Dermis blood vessel endothelial cell (primary cell): Measurements from ENCODE around the gene ROBO1. TPM values are rescaled to one million over a fixed set of nuclear protein-coding genes. Genes with fewer than 3 reads are reported as not detected.

Experiments used
- DNase-seq: peaks from one replicate; pipeline ENCODE4 v3.0.0; 2010
- total RNA-seq: library from RNA; depleted of rRNA; stranded (reverse); fragments of >200 nt; gene quantifications from 2 replicates; pipeline ENCODE4 v1.2.3, GENCODE V29; 2014

The ROBO1 gene
- total RNA-seq, 1 donor from 2014 or later = 1.0 TPM

DNA sequence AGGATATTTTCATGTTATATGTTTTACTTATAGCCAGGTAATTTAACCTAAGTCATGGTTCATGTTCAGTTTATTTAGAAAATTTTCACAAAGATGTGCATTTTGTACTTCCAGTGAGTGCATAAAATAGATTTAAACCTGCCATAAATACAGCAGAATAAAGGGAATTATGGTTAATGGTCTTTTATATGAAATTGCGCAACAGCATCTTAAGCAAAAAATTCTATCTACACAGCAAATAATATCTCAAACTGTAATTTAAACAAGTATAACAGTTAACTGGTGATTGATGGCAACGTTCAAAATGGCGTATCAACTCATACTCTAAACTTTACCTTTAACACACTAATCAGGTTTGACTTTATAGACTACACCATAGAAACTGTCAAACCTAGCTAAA lies 97.6 kb downstream of the ROBO1 start:
- no peak for DNase-seq

DNA sequence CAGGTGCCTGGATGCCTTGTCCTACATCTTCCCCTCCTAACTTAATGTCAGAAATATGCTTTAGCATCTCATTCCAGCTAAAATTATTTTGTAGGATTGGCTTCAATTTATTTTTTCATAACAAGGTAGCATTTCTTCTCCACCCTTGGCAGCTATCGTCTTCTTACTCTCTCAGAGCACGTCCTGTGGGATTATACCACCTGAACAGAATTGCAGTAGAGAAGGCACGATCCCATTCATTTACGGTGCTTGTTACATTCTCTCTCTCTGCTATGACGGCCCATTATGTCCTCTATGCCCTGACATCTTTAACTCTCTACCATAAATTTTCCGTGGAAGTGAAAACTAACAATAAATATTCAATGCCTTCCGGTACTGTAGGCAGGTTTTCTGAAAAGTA lies 103.3 kb downstream of the ROBO1 start:
- no peak for DNase-seq

DNA sequence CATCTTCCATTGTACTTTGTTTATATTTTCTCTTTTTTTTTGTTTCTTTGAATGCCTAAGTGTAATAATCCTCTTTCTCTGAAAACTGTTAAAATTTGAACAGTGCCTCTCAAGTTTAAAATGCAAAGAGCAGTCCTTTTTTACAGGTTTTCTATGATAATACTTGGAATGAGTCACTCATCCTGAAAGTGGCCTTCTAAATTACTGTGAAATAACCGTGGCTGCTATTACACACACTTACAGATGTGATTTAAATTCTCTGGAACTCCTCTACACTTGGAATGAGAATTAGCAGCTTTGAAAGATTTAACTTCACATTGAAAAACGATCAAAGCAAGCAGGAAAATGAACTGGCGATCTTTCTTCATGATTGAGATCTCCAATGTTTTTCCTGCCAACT lies 105.9 kb downstream of the ROBO1 start:
- peak; percentile 14 for DNase-seq

DNA sequence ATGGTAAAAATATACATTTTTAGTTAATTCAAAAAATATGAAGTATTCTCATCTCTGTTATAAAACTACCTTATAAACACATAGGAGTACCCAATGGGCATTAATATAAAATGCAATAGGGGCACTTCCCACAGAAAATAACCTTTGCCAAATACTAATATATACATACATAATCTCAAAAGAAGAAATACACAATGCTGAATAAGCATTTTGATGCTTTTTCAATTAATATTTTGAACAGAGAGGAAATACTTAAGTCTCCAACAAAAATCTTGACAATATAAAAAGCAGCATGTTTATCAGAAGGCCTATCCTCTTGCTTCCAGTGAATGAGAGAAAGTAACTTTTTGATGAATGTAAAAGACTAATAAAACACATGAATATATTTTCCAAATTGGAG lies 110.7 kb downstream of the ROBO1 start:
- DNase-seq = no peak

DNA sequence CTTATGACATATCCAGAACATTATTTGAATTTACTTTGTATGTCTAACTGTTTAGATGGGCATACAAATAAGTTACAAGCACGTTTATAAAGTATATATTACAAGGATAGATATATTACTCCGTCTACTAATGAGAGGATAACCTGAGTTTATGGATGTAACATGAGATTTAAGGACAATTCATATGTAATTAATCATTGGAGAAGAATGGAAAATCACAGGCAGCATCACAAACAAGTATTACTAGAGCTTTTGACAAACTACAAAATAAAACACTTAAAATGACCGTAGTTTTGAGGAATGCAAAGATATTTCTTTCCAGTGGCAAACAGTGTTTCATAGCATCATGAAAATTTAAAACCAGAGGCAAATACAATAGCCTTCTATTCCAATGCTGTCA lies 113.8 kb downstream of the ROBO1 start:
- no peak for DNase-seq

DNA sequence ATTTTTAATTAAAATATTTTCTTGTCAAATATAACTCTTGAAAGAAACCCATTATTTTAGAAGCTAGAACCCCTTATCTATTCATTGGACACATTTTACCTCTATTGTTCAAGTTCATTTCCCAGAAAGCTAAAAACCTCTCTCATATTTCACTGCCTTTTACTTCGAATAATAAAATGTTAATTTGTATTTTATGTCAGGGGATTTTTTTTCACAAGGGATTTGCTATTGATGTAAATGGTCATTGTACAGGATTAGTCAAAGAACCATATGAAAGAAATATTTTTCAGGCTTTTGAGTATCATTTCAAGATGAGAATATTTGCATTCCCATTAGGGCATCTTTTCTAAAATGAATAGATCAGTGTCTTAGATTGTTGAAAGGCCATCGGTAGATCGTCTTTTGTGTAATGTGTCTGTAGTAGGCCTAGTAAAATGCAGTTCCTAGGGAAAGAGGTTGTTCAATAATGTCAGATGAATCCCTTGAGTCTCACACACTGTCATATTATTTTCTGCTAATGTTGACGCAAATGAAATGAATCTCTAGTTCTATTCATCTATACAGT lies 114.5 kb downstream of the ROBO1 start:
- DNase-seq = no peak

DNA sequence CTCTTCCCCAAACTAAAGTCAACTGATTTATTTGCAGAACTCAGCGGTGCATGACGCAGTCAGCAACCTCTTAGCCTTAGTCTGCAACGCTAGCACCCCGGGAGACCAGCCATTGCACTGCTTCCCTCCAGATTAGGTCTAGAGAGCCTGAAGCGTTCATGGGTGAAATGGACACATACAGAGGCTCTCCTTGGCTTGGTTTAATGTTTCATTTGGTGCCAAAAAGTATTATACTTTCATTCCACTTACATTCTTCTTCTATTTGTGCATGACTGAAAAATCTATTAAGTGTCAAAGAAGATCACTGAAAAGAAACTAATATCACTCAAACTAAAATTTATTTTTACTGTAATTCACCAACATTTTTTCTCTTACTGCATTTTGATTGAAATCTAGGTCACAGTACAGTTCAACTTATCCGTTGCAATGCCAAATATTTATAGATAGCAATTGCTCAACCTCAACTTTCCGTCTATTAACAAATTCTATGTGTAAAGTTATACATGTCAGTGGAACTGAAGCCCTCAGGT lies 116.2 kb downstream of the ROBO1 start:
- DNase-seq = no peak

DNA sequence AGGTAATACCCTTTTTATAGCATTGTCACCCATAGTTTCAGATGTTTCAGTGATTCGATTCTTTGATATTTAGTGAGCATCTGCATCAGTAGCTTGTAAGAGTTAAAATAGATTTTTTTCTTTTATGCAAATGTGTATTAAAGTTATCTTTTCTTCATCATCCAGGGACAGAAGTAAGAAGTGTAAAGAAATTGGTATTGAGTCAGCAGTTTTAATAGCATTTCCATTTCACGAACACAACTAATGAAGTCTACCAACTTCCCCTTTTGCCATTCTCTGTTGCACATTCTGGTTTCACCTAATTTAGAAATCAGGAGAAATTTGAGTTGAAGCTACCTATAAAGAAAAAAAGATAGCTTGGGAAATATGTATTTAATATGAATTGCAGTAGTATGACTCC lies 127.9 kb downstream of the ROBO1 start:
- no peak for DNase-seq

DNA sequence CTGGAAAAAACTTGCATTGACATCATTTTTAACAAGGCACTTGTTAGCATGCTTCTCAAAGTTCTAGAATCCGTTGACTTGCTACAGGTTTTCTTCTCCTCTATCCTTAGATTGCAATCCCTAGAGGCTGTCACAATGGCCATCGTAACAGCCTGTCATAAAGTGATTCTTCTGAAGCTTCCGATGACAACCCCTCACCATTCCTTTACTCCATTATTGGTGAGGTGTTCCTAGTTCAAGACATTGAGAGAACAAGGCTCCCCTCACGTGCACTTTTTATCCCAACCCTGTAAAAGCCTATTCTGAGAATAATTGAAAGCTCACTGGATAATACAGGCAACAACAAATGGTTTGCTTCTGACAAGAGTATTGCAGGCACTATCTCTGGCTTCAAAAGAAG lies 131.4 kb downstream of the ROBO1 start:
- no peak for DNase-seq

DNA sequence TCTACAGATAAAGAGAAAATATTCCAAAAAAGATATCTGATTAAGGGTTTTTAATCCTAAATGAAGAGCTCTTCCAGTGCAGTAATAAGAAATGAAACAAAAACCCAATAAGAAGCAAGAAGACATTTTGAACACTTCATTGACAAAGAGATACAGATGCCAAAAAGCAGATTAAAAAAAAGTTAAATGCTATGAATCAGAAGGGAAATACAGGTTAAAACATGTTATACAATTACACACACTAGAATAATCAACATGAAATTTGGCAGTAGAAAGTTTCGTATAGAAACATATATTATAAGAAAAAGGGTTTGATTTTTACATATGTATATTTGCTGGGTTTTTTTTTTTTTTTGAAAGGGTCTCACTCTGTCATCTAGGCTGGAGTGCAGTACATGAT lies 135.0 kb downstream of the ROBO1 start:
- DNase-seq = no peak

DNA sequence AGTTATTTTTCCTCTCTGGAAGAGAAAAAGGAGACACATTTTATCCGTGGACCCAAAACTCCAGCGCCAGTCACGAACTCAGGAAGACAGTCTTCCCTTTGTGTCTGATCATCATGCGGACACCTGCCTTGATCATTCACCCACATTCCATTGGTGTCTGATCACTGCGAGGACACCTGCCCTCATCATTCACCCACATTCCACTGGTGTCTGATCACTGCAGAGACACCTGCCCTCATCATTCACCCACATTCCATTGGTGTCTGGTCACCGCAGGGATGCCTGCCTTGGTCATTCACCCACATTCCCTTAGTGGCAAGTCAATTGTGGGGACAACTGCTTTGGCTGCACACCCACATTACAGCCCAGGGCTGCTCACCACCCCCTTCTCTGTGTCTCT lies 148.9 kb downstream of the ROBO1 start:
- no peak for DNase-seq

DNA sequence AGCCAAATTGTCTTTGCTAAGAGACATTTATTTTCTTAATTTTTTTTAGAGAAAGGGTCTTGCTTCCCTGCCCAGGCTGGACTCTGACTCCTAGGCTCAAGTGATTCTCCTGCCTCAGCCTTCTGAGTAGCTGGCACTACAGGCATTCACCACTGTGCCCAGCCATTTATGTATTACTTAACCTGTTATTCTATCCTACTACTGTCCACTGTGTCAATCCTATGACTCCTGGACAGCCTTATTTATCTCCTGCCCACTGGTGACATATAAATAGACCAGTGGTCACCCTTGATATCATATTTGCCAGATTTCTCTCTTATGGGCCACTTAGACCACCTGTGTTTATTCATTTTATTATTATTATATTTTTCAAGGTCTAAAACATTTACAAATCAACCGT lies 161.4 kb downstream of the ROBO1 start:
- no peak for DNase-seq

DNA sequence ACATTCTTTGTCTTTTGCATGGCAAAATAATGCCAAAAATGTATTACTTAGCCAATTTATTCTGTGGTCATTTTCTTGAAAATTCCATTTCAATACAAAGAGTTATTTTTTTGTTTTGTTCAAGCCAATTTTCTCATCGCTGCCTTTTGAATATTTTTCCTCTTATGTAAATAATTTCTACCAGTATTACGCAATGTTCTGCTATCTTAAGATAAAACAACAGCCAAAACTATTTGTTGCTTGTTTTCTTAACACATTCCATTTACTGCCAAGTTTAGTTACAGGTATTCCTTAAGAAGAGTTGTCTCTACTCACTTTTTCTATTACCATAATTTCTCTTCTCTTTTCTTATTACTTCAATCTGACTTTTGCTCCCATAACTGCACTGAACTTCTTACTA lies 163.1 kb downstream of the ROBO1 start:
- DNase-seq = no peak

DNA sequence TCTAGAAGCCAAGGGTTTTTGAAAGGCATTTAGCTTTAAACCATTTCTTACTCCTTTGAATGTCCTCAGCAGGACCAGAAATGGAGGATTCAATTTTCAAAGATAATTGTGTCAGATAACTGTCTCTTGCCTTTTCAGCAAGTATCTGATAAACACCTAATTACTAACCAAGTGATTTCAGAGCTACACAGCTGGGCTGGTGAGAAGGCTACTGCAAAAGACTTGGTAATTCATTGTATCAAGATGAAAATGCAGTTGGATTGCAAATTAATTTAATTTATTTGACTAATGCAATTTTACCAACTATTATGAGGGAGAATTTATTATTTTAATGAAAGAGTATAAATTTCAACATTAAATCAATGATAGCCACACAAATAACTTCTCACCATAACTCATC lies 165.4 kb downstream of the ROBO1 start:
- DNase-seq = no peak

DNA sequence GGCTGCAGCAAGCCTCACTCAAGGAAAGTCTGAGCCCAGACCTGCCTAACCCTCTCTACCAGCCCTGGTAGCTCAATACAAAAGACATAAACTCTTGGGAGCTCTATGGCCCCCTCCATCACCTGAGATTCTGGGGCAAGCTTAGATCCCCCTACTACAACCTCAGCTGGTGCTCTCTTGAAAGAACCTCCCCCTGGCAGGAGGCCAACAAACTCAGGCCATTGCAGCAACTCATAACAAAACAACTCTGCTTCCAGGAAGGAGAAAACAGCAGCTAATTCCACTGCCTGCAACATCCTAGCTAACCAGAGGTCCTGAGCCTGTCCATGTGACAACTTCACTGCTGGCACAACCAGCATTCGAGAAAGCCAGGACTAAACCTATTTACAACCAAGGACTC lies 169.2 kb downstream of the ROBO1 start:
- peak; percentile 71 for DNase-seq

DNA sequence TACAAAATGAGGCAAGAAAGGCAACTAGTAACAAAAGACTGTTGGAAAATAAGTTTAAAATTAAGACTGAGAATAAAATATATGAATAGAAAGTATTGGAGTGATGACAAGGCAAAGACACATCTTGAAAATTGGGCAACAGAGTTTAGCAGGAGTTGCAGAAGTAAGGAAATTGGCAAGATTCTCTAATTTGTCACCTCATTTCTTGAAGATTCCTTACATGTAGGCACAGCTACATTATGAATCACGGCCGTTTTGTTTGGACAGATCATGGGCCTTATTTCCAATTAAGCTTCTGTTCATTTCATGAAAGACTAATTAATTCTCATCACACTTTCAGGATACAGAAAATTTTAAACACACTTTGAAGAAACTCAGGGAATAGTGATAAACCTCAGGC lies 170.1 kb downstream of the ROBO1 start:
- no peak for DNase-seq

DNA sequence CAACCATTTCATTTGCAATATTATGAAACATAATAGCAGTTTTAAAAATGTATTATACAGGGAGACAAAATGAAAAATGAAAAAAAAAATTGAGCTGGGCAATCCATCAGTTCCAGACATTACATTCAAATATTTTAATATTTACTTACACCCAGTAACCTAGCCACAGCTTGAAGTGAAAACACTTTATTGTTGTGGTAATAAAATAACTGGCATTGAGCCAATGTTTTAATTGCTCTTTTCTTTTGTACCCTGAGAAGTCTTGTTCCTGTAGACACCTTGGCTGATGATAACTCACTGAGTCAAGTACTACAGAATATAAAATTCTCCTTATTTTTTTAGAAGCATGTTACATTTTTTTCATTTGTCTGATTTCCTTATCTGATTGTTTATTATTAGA lies 180.6 kb downstream of the ROBO1 start:
- peak; percentile 60 for DNase-seq

DNA sequence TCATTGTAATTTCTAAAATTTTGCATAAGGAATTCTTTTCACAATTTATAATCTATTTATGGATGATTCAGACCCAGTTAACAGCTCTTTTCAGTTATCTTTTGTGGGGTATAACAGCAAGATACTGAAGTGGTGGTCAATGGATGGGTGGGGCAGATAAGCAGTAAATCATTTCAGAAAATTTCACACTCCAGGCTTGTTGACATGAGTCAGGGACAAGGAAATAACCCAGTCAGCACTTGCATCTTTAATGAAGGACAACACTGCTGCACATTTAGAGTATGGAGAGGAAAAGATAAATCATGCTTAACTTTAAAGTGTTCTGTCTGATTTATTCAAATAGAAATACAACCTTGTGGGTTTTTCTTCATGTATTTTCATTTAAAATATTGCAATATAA lies 181.6 kb downstream of the ROBO1 start:
- no peak for DNase-seq

DNA sequence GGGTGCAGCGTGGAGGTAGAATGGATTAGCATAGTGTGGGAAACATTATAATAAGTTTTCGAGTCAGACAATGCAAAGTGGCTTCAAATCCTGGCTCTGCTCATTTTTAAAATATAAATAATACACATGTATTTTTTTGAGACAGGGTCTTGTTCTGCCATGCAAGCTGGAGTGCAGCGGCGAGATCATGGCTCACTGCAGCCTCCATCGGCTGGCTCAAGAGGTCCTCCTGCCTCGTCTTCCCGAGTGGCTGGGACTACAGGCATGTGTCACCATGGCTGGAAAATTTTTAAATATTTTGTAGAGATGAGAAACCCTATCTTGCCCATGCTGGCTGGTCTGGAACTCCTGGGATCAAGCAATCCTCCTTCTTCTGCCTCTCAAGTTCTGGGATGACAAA lies 194.9 kb downstream of the ROBO1 start:
- DNase-seq = no peak

DNA sequence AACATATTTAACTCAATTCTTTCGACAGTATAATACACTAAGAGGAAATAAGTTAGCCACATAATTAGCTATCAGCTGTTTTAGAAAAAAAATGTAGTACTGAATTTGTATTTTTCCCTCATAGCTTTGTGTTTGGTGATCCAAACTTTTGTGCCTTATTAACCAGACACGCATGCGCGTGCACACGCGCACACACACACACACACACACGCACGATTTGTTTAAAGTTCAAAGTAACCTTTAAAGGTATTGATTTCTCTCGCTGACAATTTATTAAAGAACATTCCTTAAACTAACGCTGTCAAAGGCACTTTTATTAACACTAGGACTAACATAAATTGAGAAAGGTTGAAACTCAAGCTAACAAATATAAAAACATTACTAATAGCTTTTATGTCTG lies 198.9 kb downstream of the ROBO1 start:
- no peak for DNase-seq

DNA sequence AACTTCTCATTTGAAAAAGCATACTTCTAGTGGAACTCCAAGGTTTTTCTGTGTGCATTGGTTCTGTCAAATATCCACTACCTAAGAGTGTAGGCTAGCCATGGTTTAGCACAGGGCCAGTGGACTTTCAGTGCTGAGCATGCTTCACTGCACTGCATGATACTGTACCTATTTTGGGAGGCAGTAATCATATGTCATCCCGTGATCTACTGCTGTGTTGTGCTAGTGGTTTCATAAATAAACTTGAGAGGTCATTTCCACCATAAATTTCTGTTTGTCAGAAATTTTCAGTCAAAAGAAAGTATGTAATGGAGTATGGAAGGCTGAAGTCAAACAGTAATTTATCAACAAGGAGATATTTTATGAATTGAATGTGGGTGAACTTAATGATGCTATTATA lies 203.6 kb downstream of the ROBO1 start:
- no peak for DNase-seq

DNA sequence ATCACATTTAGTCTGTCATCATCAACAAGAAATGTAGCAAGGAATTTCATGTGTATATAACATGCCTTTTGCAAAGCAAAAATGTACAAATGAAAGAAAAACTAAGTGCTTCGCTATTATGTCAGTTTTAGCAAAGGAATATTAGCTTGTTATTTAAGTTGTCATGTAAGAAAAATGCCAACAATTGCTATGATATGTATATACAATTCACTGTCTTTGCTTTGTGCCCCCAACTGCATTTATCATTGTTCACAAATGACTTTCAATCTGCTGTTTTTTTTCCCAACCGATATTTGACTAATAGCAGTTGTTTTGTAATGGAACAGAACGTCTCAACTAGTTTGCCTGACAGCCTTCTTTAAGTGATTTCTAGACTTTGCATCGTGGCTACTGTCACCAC lies 207.1 kb downstream of the ROBO1 start:
- DNase-seq = no peak

DNA sequence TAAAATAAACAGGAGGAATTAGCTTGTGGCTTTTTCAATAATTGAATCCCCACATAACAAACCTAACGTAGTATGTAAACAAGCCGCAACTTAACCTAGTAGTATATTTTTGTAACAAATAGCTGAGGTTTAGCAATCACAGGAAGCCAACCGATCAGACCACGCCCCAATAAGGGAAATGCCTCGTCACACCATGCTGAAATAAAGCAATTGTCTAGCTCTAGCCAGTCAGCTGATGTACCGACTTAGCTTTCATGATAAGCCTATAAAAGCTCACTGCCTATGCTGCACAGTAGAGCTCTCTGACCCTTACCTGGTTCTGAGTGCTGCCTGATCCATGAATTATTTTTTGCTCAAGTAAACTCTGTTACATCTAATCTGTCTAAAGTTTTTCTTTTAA lies 208.9 kb downstream of the ROBO1 start:
- DNase-seq = peak; percentile 32

DNA sequence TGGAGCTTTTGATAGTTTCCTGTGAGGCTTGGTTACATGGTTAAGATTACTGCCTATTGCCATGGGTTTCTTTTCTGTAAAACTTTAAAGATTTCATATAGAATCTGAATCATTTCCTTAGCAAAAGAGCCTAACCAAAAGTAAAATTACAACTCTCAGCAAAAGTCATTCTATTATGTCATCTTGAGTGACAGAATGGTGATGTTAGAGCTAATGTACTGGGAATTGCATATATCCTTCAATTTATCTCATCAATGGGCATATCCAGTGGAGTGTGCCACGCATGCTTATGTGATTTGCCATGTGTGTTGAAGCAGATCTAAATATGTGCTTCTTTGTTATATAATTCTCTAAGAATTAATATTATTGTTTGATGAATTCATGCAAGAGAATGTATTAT lies 212.1 kb downstream of the ROBO1 start:
- no peak for DNase-seq

DNA sequence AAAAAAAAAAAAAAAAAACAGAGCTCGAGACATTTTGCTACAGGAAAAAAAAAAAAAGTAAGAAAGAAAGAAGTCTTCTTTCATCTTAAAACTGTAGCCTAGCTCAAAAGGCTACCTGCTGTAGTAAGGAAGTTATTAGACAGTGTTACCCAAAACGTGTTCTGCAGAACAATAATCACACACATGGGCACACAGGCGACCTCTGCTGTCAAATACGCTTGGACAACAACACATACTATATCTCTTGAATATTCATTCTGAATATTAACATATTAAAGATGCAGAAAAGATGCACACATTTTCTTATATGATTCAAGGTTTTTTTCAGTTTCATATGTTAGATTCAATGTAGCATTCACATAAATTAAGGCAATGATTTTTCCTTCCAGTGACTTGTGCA lies 215.8 kb downstream of the ROBO1 start:
- peak; percentile 3 for DNase-seq
